UCSD-AML1 (cell line): Measurements from ENCODE around the gene C20orf96.
A peak's percentile ranks its signal among the peaks of the same experiment; 100 is the strongest.
"Not testable (repeated sequence)": the region's sequence is repeated elsewhere in the genome, so short reads cannot be mapped to it uniquely, and the experiment has no call there.

Experiments used
- DNase-seq: peaks from one replicate; lab custom pipeline; 2025; ENCODE audit not compliant: unreplicated experiment; lab: John Stamatoyannopoulos, UW

The C20orf96 gene

GRCh38 chr20:242905-243304, 47.6 kb downstream of the C20orf96 start:
- DNase-seq: no peak

- DNase-seq: no peak
These were observed 52.6 kb downstream of the C20orf96 start for GRCh38 chr20:237929-238328.

- peak; percentile 61 for DNase-seq
These were observed 53.1 kb downstream of the C20orf96 start for GRCh38 chr20:237489-237888.

- DNase-seq: peak; percentile 37
These were observed 54.7 kb downstream of the C20orf96 start for GRCh38 chr20:235891-236290.

GRCh38 chr20:227439-228105, 63.0 kb downstream of the C20orf96 start:
- DNase-seq: peak; percentile 23

GRCh38 chr20:226958-227357, 63.6 kb downstream of the C20orf96 start, which contains the start of gene DEFB129:
Gene DEFB129 (plus strand): TSS chr20:227258. CDS start chr20:227289, 31 bp downstream.
- DNase-seq: no peak

- not testable (repeated sequence) for DNase-seq
These were observed 64.7 kb downstream of the C20orf96 start for GRCh38 chr20:225879-226278.

- DNase-seq: no peak
These were observed 69.2 kb downstream of the C20orf96 start for GRCh38 chr20:221258-221830.
